GM12872 (cell line): ENCODE data around the gene PAGE2.

Experiments
- CTCF ChIP-seq: IDR thresholded peaks from 3 replicates; pipeline ENCODE4 v1.5.1; 2011; ENCODE audit warnings: low read depth, mild to moderate bottlenecking, low read length, moderate library complexity; ENCODE audit not compliant: insufficient read depth

PAGE2 gene

GRCh38 chrX:55088795-55089489 lies at the start of gene PAGE2:
TSS of gene PAGE2 (plus strand) at chrX:55089018. CDS start at chrX:55090021, 1,003 bp downstream.
- no peak for TF ChIP-seq CTCF

GRCh38 chrX:55039471-55039870 lies 49.3 kb upstream of the PAGE2 start:
- no peak for TF ChIP-seq CTCF

GRCh38 chrX:55041514-55041913 lies 47.3 kb upstream of the PAGE2 start:
- TF ChIP-seq CTCF = no peak

- no peak for TF ChIP-seq CTCF
These were observed 31.8 kb upstream of the PAGE2 start for GRCh38 chrX:55056820-55057674.

- peak; percentile 61 for TF ChIP-seq CTCF
These were observed 31.1 kb upstream of the PAGE2 start for GRCh38 chrX:55057675-55058249.

- TF ChIP-seq CTCF = no peak
These were observed 16.5 kb upstream of the PAGE2 start for GRCh38 chrX:55072286-55072685.

- no peak for TF ChIP-seq CTCF
These were observed 13.9 kb upstream of the PAGE2 start, which contains the start of gene PAGE2B for GRCh38 chrX:55074851-55075467. TSS of gene PAGE2B (plus strand) at chrX:55075030. CDS start at chrX:55076042, 1,012 bp downstream.
